Tibial artery (tissue), 4 donors: ENCODE measurements around the gene SRBD1.
A peak's percentile ranks its signal among the peaks of the same experiment; 100 is the strongest.

Experiments used
- DNase-seq, 2 donors: peaks; one replicate each; pipeline ENCODE4 v3.0.0-alpha.2; 2019
- H3K27ac ChIP-seq, 2 donors: fragments of 200-600 bp; sonication (generic) in 1 of 2; 1 replicate in 1 of 2; 2 replicates in 1 of 2; pipeline ENCODE4 v1.5.1; 2018 to 2019; ENCODE audit warnings: mild to moderate bottlenecking in 1 of 2
- H3K27me3 ChIP-seq, 2 donors: fragments of 200-600 bp; sonication (generic) in 1 of 2; one replicate each; pipeline versions ENCODE4 v1.5.1 to v1.6.0; 2016 to 2019
- H3K36me3 ChIP-seq, 3 donors: fragments of 200-600 bp; sonication (generic) in 2 of 3; one replicate each; pipeline ENCODE4 v1.5.1; 2016 to 2019; ENCODE audit warnings: mild to moderate bottlenecking in 2 of 3
- H3K4me1 ChIP-seq, 4 donors: fragments of 200-600 bp; sonication (generic) in 2 of 4; 1 replicate in 3 of 4; 2 replicates in 1 of 4; pipeline ENCODE4 v1.5.1; 2016 to 2019
- H3K4me3 ChIP-seq, 2 donors: fragments of 200-600 bp; sonication (generic) in 1 of 2; 1 replicate in 1 of 2; 2 replicates in 1 of 2; pipeline ENCODE4 v1.5.1; 2018 to 2019; ENCODE audit warnings: mild to moderate bottlenecking in 2 of 2
- H3K9me3 ChIP-seq, 3 donors: fragments of 200-600 bp; sonication (generic) in 1 of 3; one replicate each; pipeline ENCODE4 v1.5.1; 2016 to 2019
- CTCF ChIP-seq, 2 experiments: fragments of 200-600 bp in 1 of 2; fragments of 450-650 bp in 1 of 2; IDR thresholded peaks; one replicate each; pipeline ENCODE4 v1.5.1; 2017 to 2019; ENCODE audit warnings: antibody characterized with exemption in 2 of 2, mild to moderate bottlenecking in 1 of 2, moderate library complexity in 1 of 2
- intact Hi-C: fragments of 100-400 bp; cut with DNase I; formaldehyde crosslinking; loops from one replicate; pipeline ENCODE4 v1.15.0; 2023; ENCODE audit warnings: low total_unique reads

The SRBD1 gene

GRCh38 chr2:45446016-45446415, 165.1 kb downstream of the SRBD1 start:
- no peak overlapping the region for H3K27ac ChIP-seq
- TF ChIP-seq CTCF (IDR thresholded peaks at IDR 0.05) = no peak
- peaks cover 0 to 55% (median 17%) of the 10 kb centered on the region in 4 donors for H3K4me1 ChIP-seq
- no peaks in the 10 kb centered on the region for H3K36me3 ChIP-seq
- no peak overlapping the region for H3K4me3 ChIP-seq
- H3K9me3 ChIP-seq = no peaks in the 10 kb centered on the region
- no peaks in the 10 kb centered on the region for H3K27me3 ChIP-seq
- intact Hi-C loops = no loop called here
- DNase-seq = no peak

GRCh38 chr2:45445037-45445436, 166.0 kb downstream of the SRBD1 start:
- no peak for TF ChIP-seq CTCF (IDR thresholded peaks at IDR 0.05)
- intact Hi-C loops = no loop called here
- peak overlapping the region in 1 of 2 donors; percentile 66 for H3K27ac ChIP-seq

GRCh38 chr2:45443012-45443411, 168.1 kb downstream of the SRBD1 start:
- no peak for TF ChIP-seq CTCF (IDR thresholded peaks at IDR 0.05)

More at GRCh38 chr2:45445037-45445436, 166.0 kb downstream of the SRBD1 start:
- Histone ChIP-seq H3K4me1 (peaks cover 0 to 57% (median 20%) of the 10 kb centered on the region in 4 donors), H3K27me3 (no peaks in the 10 kb centered on the region), H3K4me3 (no peak overlapping the region), H3K9me3 (no peaks in the 10 kb centered on the region), H3K36me3 (no peaks in the 10 kb centered on the region)
- no peak for DNase-seq

GRCh38 chr2:45442026-45442425, 169.0 kb downstream of the SRBD1 start:
- no peak for TF ChIP-seq CTCF (IDR thresholded peaks at IDR 0.05)
- Histone ChIP-seq H3K27me3 (no peaks in the 10 kb centered on the region), H3K9me3 (no peaks in the 10 kb centered on the region), H3K4me3 (no peak overlapping the region), H3K27ac (peak overlapping the region; percentile 59 to 66), H3K36me3 (no peaks in the 10 kb centered on the region), H3K4me1 (peaks cover 0 to 61% (median 20%) of the 10 kb centered on the region in 4 donors)
- DNase-seq = no peak
- intact Hi-C loops = no loop called here

More at GRCh38 chr2:45443012-45443411, 168.1 kb downstream of the SRBD1 start:
- Histone ChIP-seq H3K27me3 (no peaks in the 10 kb centered on the region), H3K4me3 (no peak overlapping the region), H3K36me3 (no peaks in the 10 kb centered on the region), H3K9me3 (no peaks in the 10 kb centered on the region), H3K27ac (peak overlapping the region; percentile 59 to 66), H3K4me1 (peaks cover 0 to 61% (median 20%) of the 10 kb centered on the region in 4 donors)
- no peak for DNase-seq
- intact Hi-C loops = no loop called here

GRCh38 chr2:45441571-45441970, 169.5 kb downstream of the SRBD1 start:
- H3K27ac ChIP-seq = peak overlapping the region; percentile 59 to 66

More at GRCh38 chr2:45441571-45441970, 169.5 kb downstream of the SRBD1 start:
- TF ChIP-seq CTCF (IDR thresholded peaks at IDR 0.05) = no peak
- H3K36me3 ChIP-seq = no peaks in the 10 kb centered on the region
- DNase-seq = no peak
- no peak overlapping the region for H3K4me3 ChIP-seq
- no peaks in the 10 kb centered on the region for H3K9me3 ChIP-seq
- H3K27me3 ChIP-seq = no peaks in the 10 kb centered on the region
- intact Hi-C loops = no loop called here
- H3K4me1 ChIP-seq = peaks cover 0 to 61% (median 20%) of the 10 kb centered on the region in 4 donors
